Measurements from ENCODE around the gene CLIC4.
"Not testable (repeated sequence)": the region's sequence is repeated elsewhere in the genome, so short reads cannot be mapped to it uniquely, and the experiment has no call there.

Gene CLIC4

GRCh38 chr1:24888061-24888970 lies 143.1 kb downstream of the CLIC4 start:
- no peaks in the 10 kb centered on the region for H3K9me2 ChIP-seq (replicated peaks; ENCODE audit: low read depth, low read length)
- no peaks in the 10 kb centered on the region for H3K27me3 ChIP-seq (ENCODE audit: insufficient read depth, low read length, poor library complexity, severe bottlenecking)
- no peaks in the 10 kb centered on the region for H3K36me3 ChIP-seq (ENCODE audit: insufficient read depth, low read length)
- H2AFZ ChIP-seq (ENCODE audit: low read length) = no peak overlapping the region
- TF ChIP-seq CTCF (conservative IDR thresholded peaks at IDR 0.05; ENCODE audit: low read length) = no peak
- no peak for TF ChIP-seq EZH2phosphoT487 (IDR thresholded peaks at IDR 0.05; ENCODE audit: borderline replicate concordance)
- H3K4me2 ChIP-seq (ENCODE audit: low read depth, low read length, poor library complexity, severe bottlenecking) = no peak overlapping the region
- no peaks in the 10 kb centered on the region for H3K79me2 ChIP-seq (ENCODE audit: insufficient read depth, low read length)
- H3K4me3 ChIP-seq (ENCODE audit: low read length, poor library complexity, severe bottlenecking) = no peak overlapping the region
- H3F3A ChIP-seq (ENCODE audit: low read depth) = no peaks in the 10 kb centered on the region
- H3K9me3 ChIP-seq (ENCODE audit: insufficient read depth, low read depth, low read length) = peaks cover 16% of the 10 kb centered on the region
- no peak overlapping the region for H3K9ac ChIP-seq (ENCODE audit: low read depth, low read length, poor library complexity, severe bottlenecking)
- H3K4me1 ChIP-seq (ENCODE audit: insufficient read depth, low read length, poor library complexity, severe bottlenecking) = no peaks in the 10 kb centered on the region
- H4K20me1 ChIP-seq (ENCODE audit: insufficient read depth, low read length, poor library complexity, severe bottlenecking) = no peaks in the 10 kb centered on the region

GRCh38 chr1:24888971-24889676 lies 143.9 kb downstream of the CLIC4 start:
- H3K4me1 ChIP-seq (ENCODE audit: insufficient read depth, low read length, poor library complexity, severe bottlenecking) = no peaks in the 10 kb centered on the region
- H3K79me2 ChIP-seq (ENCODE audit: insufficient read depth, low read length) = no peaks in the 10 kb centered on the region
- no peak overlapping the region for H3K4me3 ChIP-seq (ENCODE audit: low read length, poor library complexity, severe bottlenecking)
- H3K9ac ChIP-seq (ENCODE audit: low read depth, low read length, poor library complexity, severe bottlenecking) = no peak overlapping the region
- no peaks in the 10 kb centered on the region for H3F3A ChIP-seq (ENCODE audit: low read depth)
- no peaks in the 10 kb centered on the region for H3K27me3 ChIP-seq (ENCODE audit: insufficient read depth, low read length, poor library complexity, severe bottlenecking)
- H3K36me3 ChIP-seq (ENCODE audit: insufficient read depth, low read length) = no peaks in the 10 kb centered on the region
- no peak overlapping the region for H2AFZ ChIP-seq (ENCODE audit: low read length)
- H3K9me3 ChIP-seq (ENCODE audit: insufficient read depth, low read depth, low read length) = peaks cover 10% of the 10 kb centered on the region
- H3K4me2 ChIP-seq (ENCODE audit: low read depth, low read length, poor library complexity, severe bottlenecking) = no peak overlapping the region
- no peaks in the 10 kb centered on the region for H4K20me1 ChIP-seq (ENCODE audit: insufficient read depth, low read length, poor library complexity, severe bottlenecking)
- TF ChIP-seq EZH2phosphoT487 (IDR thresholded peaks at IDR 0.05; ENCODE audit: borderline replicate concordance) = no peak
- TF ChIP-seq CTCF (conservative IDR thresholded peaks at IDR 0.05; ENCODE audit: low read length) = no peak
- H3K9me2 ChIP-seq (replicated peaks; ENCODE audit: low read depth, low read length) = no peaks in the 10 kb centered on the region

- H2AFZ ChIP-seq (ENCODE audit: low read length) = no peak overlapping the region
- TF ChIP-seq EZH2phosphoT487 (IDR thresholded peaks at IDR 0.05; ENCODE audit: borderline replicate concordance) = no peak
- TF ChIP-seq CTCF (conservative IDR thresholded peaks at IDR 0.05; ENCODE audit: low read length) = no peak
- no peaks in the 10 kb centered on the region for H3K79me2 ChIP-seq (ENCODE audit: insufficient read depth, low read length)
These were observed 145.6 kb downstream of the CLIC4 start for GRCh38 chr1:24890887-24891286.

GRCh38 chr1:24891367-24891766 lies 146.1 kb downstream of the CLIC4 start:
- H3K79me2 ChIP-seq (ENCODE audit: insufficient read depth, low read length); H3F3A ChIP-seq (ENCODE audit: low read depth); H4K20me1 ChIP-seq (ENCODE audit: insufficient read depth, low read length, poor library complexity, severe bottlenecking); H3K9ac ChIP-seq (ENCODE audit: low read depth, low read length, poor library complexity, severe bottlenecking); H3K4me1 ChIP-seq (ENCODE audit: insufficient read depth, low read length, poor library complexity, severe bottlenecking); H3K4me2 ChIP-seq (ENCODE audit: low read depth, low read length, poor library complexity, severe bottlenecking); H3K4me3 ChIP-seq (ENCODE audit: low read length, poor library complexity, severe bottlenecking); H2AFZ ChIP-seq (ENCODE audit: low read length); H3K9me3 ChIP-seq (ENCODE audit: insufficient read depth, low read depth, low read length); H3K27me3 ChIP-seq (ENCODE audit: insufficient read depth, low read length, poor library complexity, severe bottlenecking); H3K36me3 ChIP-seq (ENCODE audit: insufficient read depth, low read length); H3K9me2 ChIP-seq (replicated peaks; ENCODE audit: low read depth, low read length): not testable (repeated sequence)

More at GRCh38 chr1:24890887-24891286, 145.6 kb downstream of the CLIC4 start:
- Histone ChIP-seq H3K9me2 (replicated peaks; ENCODE audit: low read depth, low read length) (no peaks in the 10 kb centered on the region), H3K36me3 (ENCODE audit: insufficient read depth, low read length) (no peaks in the 10 kb centered on the region), H3K4me1 (ENCODE audit: insufficient read depth, low read length, poor library complexity, severe bottlenecking) (no peaks in the 10 kb centered on the region), H3F3A (ENCODE audit: low read depth) (no peaks in the 10 kb centered on the region), H3K4me3 (ENCODE audit: low read length, poor library complexity, severe bottlenecking) (no peak overlapping the region), H3K4me2 (ENCODE audit: low read depth, low read length, poor library complexity, severe bottlenecking) (no peak overlapping the region), H3K9me3 (ENCODE audit: insufficient read depth, low read depth, low read length) (peaks cover 9% of the 10 kb centered on the region; the same call in 1 of the 2 replicates), H3K27me3 (ENCODE audit: insufficient read depth, low read length, poor library complexity, severe bottlenecking) (no peaks in the 10 kb centered on the region), H3K9ac (ENCODE audit: low read depth, low read length, poor library complexity, severe bottlenecking) (no peak overlapping the region), H4K20me1 (ENCODE audit: insufficient read depth, low read length, poor library complexity, severe bottlenecking) (no peaks in the 10 kb centered on the region)
